ENCODE results near the gene CELA1. TPM values are rescaled to one million over a fixed set of nuclear protein-coding genes. Genes with fewer than 3 reads are reported as not detected.
A peak's percentile ranks its signal among the peaks of the same experiment; 100 is the strongest.

CELA1 gene
- total RNA-seq, 3 donors from 2014 or later (not counting 1 experiment from before 2014, with no cell fraction given), result 0.53 to 0.66 TPM; not detected in 1

DNA sequence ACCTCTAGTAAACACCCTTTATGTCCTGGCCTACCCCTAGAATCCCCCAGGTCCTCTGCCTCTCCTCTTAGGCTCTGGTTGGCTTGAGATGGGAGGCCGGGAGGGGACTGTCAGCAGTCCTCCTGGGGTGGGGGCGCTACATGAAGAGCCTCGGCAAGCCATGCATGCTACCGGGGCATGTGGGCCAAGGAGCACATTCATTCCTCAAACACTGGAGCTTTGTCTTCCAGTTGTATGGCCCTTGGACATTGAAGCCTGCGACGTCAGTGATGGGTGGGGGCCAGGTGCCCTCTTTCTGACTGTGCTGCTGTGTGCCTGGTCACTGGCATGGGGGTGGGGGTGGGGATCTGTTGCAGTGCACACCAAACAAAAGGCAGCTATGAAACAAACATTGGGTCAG, 15.8 kb upstream of the CELA1 start:
- peaks cover 24% of the 10 kb centered on the region for H3K36me3 ChIP-seq (ENCODE audit: control insufficient read depth, insufficient read depth, low read length)
- H3K27ac Mint-ChIP-seq, result no peak overlapping the region
- H3K4me1 Mint-ChIP-seq, result peaks cover 0 to under 1% of the 10 kb centered on the region in 2 donors
- TF ChIP-seq, protein P1, sequence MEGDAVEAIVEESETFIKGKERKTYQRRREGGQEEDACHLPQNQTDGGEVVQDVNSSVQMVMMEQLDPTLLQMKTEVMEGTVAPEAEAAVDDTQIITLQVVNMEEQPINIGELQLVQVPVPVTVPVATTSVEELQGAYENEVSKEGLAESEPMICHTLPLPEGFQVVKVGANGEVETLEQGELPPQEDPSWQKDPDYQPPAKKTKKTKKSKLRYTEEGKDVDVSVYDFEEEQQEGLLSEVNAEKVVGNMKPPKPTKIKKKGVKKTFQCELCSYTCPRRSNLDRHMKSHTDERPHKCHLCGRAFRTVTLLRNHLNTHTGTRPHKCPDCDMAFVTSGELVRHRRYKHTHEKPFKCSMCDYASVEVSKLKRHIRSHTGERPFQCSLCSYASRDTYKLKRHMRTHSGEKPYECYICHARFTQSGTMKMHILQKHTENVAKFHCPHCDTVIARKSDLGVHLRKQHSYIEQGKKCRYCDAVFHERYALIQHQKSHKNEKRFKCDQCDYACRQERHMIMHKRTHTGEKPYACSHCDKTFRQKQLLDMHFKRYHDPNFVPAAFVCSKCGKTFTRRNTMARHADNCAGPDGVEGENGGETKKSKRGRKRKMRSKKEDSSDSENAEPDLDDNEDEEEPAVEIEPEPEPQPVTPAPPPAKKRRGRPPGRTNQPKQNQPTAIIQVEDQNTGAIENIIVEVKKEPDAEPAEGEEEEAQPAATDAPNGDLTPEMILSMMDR (IDR thresholded peaks at IDR 0.05), result no peak
- H3K36me3 Mint-ChIP-seq, result no peaks in the 10 kb centered on the region
- no peaks in the 10 kb centered on the region for H3K27me3 Mint-ChIP-seq (ENCODE audit: low read depth in 2 of 2)
- intact Hi-C loops (cut with micrococcal nuclease), result no loop called here
- DNase-seq (no peak), ATAC-seq (no peak)
- H3K27me3 ChIP-seq (ENCODE audit: control insufficient read depth, insufficient read depth, low read length), result no peaks in the 10 kb centered on the region
- no peaks in the 10 kb centered on the region for H3K9me3 ChIP-seq (ENCODE audit: control insufficient read depth, insufficient read depth, low read length)
- no peak overlapping the region for H3K4me3 Mint-ChIP-seq
- 98% methylated on average over 6 of the region's 6 CpGs for WGBS (ENCODE audit: insufficient coverage)
- no peak overlapping the region for H3K27ac ChIP-seq (ENCODE audit: low read length)
- H3K4me3 ChIP-seq (ENCODE audit: low read length), result no peak overlapping the region
- no peaks in the 10 kb centered on the region for H3K9me3 Mint-ChIP-seq
- peaks cover 6% of the 10 kb centered on the region for H3K4me1 ChIP-seq (ENCODE audit: control insufficient read depth, insufficient read depth, low read length)

DNA sequence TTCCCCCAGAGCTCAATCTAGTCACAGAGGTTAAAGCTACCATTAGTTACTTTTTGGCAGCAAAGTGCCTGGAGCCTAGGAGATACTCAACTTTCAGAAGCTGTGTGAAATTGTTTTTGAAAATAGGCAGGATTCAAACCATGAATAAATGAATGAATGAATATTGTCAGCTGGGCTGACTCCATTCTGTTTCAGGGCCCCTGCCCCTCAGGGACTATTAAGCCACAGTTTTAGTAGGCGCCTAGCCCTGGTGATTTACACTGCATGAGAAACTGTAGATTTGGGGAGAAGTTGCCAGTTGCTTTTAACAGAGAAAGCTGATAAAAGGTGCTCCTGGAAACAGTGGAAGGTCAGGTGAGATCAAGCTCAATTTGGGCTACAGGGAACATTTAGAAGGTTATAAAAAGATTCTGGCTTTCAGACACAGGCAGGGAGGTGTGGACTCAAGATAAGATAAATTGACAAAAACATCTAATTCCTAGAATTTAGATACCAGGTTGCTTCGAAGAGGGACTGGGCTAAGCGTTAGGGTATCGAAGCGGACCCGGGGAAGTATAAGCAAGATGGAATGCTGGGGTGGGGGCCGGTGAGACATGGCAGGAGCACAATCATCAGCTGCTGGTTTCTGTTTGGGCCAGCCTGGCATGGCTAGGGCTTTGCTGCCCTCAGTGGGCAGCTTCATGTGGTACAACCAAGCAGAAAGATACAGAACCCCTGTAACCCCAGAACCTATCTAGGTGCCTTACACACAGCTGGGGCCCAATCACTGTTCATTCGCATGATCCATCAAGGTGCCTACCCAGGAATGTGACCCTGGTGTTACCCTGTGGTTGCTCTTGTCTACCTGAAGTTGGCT, 14.9 kb upstream of the CELA1 start:
- Mint-ChIP-seq H3K4me1 (no peaks in the 10 kb centered on the region), H3K27ac (peak overlapping the region in 1 of 2 donors; percentile 52), H3K4me3 (no peak overlapping the region), H3K36me3 (no peaks in the 10 kb centered on the region), H3K27me3 (ENCODE audit: low read depth in 2 of 2) (no peaks in the 10 kb centered on the region), H3K9me3 (no peaks in the 10 kb centered on the region)
- intact Hi-C loops (cut with micrococcal nuclease), result no loop called here
- Histone ChIP-seq H3K4me1 (ENCODE audit: control insufficient read depth, insufficient read depth, low read length) (peaks cover 6% of the 10 kb centered on the region), H3K27me3 (ENCODE audit: control insufficient read depth, insufficient read depth, low read length) (no peaks in the 10 kb centered on the region), H3K27ac (ENCODE audit: low read length) (no peak overlapping the region), H3K36me3 (ENCODE audit: control insufficient read depth, insufficient read depth, low read length) (peaks cover 30% of the 10 kb centered on the region), H3K9me3 (ENCODE audit: control insufficient read depth, insufficient read depth, low read length) (no peaks in the 10 kb centered on the region), H3K4me3 (ENCODE audit: low read length) (no peak overlapping the region)
- TF ChIP-seq, protein P1 (IDR thresholded peaks at IDR 0.05), result no peak
- 97% methylated on average over 8 of the region's 8 CpGs for WGBS (ENCODE audit: insufficient coverage)
- no peak for DNase-seq
- ATAC-seq, result no peak

DNA sequence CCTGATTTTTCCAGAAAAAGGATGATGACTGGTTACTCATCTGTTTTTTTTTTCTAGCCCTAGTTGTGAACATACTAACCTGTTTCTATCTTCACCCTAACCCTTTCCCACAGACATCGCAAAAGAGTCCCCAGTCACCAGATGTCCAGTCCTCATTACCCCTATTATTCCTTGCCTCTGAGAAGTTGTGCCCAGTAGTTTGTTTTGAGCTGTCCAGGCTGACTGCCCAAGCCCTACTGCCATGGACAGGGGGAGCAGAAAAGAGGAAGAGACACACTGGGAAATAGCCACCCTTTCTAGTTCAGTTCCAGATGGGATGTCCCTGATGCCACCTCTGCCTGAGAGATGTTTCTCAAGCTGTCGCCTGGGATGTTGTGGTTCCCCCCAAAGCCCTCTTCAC, 13.8 kb upstream of the CELA1 start:
- Histone ChIP-seq H3K9me3 (ENCODE audit: control insufficient read depth, insufficient read depth, low read length) (no peaks in the 10 kb centered on the region), H3K27me3 (ENCODE audit: control insufficient read depth, insufficient read depth, low read length) (no peaks in the 10 kb centered on the region), H3K4me3 (ENCODE audit: low read length) (no peak overlapping the region), H3K36me3 (ENCODE audit: control insufficient read depth, insufficient read depth, low read length) (peaks cover 30% of the 10 kb centered on the region), H3K4me1 (ENCODE audit: control insufficient read depth, insufficient read depth, low read length) (peaks cover 6% of the 10 kb centered on the region), H3K27ac (ENCODE audit: low read length) (no peak overlapping the region)
- Mint-ChIP-seq H3K4me1 (no peaks in the 10 kb centered on the region), H3K36me3 (no peaks in the 10 kb centered on the region), H3K27me3 (ENCODE audit: low read depth in 2 of 2) (no peaks in the 10 kb centered on the region), H3K9me3 (no peaks in the 10 kb centered on the region), H3K4me3 (no peak overlapping the region), H3K27ac (no peak overlapping the region)
- ATAC-seq (no peak), DNase-seq (no peak)
- WGBS (ENCODE audit: insufficient coverage), result 100% methylated on average over 2 of the region's 2 CpGs
- intact Hi-C loops (cut with micrococcal nuclease), result no loop called here
- TF ChIP-seq, protein P1 (IDR thresholded peaks at IDR 0.05), result no peak
